ENCODE results near the gene DLX6.

GRCh38 chr7:97006055-97006815 is 882 bp downstream of the DLX6 start:
- TF ChIP-seq CTCF (IDR thresholded peaks at IDR 0.05) (no peak), POLR2A (IDR thresholded peaks at IDR 0.05) (no peak)
